ENCODE measurements around the gene SYT14.

Gene SYT14

GRCh38 chr1:210072896-210073504 lies 135.0 kb downstream of the SYT14 start:
- ATAC-seq = no peak
- TF ChIP-seq OSR1 (CRISPR knock-in tag; IDR thresholded peaks at IDR 0.05) (no peak), POU6F1 (CRISPR knock-in tag; IDR thresholded peaks at IDR 0.05; ENCODE audit: borderline replicate concordance, low read depth) (no peak), ARNTL (CRISPR knock-in tag; IDR thresholded peaks at IDR 0.05; ENCODE audit: borderline replicate concordance, low read depth) (no peak), ZFP3 (CRISPR knock-in tag; IDR thresholded peaks at IDR 0.05) (no peak), ZNF8 (CRISPR knock-in tag; IDR thresholded peaks at IDR 0.05) (no peak), GLIS3 (CRISPR knock-in tag; IDR thresholded peaks at IDR 0.05) (no peak), BACH2 (CRISPR knock-in tag; IDR thresholded peaks at IDR 0.05; ENCODE audit: borderline replicate concordance) (no peak), RARB (CRISPR knock-in tag; IDR thresholded peaks at IDR 0.05) (no peak), ZNF565 (CRISPR knock-in tag; conservative IDR thresholded peaks at IDR 0.05; ENCODE audit: low read depth) (no peak), CREB5 (CRISPR knock-in tag; IDR thresholded peaks at IDR 0.05; ENCODE audit: low read depth) (no peak), TOX (CRISPR knock-in tag; IDR thresholded peaks at IDR 0.05; ENCODE audit: borderline replicate concordance) (no peak), ISL1 (CRISPR knock-in tag; IDR thresholded peaks at IDR 0.05) (no peak), ZC3H10 (CRISPR knock-in tag; IDR thresholded peaks at IDR 0.05) (no peak), CSRNP3 (CRISPR knock-in tag; IDR thresholded peaks at IDR 0.05) (no peak), ESRRG (CRISPR knock-in tag; IDR thresholded peaks at IDR 0.05) (no peak), TCF4 (CRISPR knock-in tag; IDR thresholded peaks at IDR 0.05; ENCODE audit: borderline replicate concordance) (no peak), ZNF70 (CRISPR knock-in tag; IDR thresholded peaks at IDR 0.05) (no peak), SNAI2 (CRISPR knock-in tag; IDR thresholded peaks at IDR 0.05) (no peak)
- TF ChIP-seq, protein P1, sequence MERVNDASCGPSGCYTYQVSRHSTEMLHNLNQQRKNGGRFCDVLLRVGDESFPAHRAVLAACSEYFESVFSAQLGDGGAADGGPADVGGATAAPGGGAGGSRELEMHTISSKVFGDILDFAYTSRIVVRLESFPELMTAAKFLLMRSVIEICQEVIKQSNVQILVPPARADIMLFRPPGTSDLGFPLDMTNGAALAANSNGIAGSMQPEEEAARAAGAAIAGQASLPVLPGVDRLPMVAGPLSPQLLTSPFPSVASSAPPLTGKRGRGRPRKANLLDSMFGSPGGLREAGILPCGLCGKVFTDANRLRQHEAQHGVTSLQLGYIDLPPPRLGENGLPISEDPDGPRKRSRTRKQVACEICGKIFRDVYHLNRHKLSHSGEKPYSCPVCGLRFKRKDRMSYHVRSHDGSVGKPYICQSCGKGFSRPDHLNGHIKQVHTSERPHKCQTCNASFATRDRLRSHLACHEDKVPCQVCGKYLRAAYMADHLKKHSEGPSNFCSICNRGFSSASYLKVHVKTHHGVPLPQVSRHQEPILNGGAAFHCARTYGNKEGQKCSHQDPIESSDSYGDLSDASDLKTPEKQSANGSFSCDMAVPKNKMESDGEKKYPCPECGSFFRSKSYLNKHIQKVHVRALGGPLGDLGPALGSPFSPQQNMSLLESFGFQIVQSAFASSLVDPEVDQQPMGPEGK (CRISPR knock-in tag; IDR thresholded peaks at IDR 0.05; ENCODE audit: borderline replicate concordance) = no peak
- TF ChIP-seq, protein P2, sequence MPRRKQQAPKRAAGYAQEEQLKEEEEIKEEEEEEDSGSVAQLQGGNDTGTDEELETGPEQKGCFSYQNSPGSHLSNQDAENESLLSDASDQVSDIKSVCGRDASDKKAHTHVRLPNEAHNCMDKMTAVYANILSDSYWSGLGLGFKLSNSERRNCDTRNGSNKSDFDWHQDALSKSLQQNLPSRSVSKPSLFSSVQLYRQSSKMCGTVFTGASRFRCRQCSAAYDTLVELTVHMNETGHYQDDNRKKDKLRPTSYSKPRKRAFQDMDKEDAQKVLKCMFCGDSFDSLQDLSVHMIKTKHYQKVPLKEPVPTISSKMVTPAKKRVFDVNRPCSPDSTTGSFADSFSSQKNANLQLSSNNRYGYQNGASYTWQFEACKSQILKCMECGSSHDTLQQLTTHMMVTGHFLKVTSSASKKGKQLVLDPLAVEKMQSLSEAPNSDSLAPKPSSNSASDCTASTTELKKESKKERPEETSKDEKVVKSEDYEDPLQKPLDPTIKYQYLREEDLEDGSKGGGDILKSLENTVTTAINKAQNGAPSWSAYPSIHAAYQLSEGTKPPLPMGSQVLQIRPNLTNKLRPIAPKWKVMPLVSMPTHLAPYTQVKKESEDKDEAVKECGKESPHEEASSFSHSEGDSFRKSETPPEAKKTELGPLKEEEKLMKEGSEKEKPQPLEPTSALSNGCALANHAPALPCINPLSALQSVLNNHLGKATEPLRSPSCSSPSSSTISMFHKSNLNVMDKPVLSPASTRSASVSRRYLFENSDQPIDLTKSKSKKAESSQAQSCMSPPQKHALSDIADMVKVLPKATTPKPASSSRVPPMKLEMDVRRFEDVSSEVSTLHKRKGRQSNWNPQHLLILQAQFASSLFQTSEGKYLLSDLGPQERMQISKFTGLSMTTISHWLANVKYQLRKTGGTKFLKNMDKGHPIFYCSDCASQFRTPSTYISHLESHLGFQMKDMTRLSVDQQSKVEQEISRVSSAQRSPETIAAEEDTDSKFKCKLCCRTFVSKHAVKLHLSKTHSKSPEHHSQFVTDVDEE (CRISPR knock-in tag; IDR thresholded peaks at IDR 0.05) = no peak

- ATAC-seq = no peak
- no peak for TF ChIP-seq CSRNP3 (CRISPR knock-in tag; IDR thresholded peaks at IDR 0.05)
- no peak for TF ChIP-seq CREB5 (CRISPR knock-in tag; IDR thresholded peaks at IDR 0.05; ENCODE audit: low read depth)
- TF ChIP-seq ISL1 (CRISPR knock-in tag; IDR thresholded peaks at IDR 0.05) = no peak
- no peak for TF ChIP-seq ZFP30 (CRISPR knock-in tag; IDR thresholded peaks at IDR 0.05)
- TF ChIP-seq CSDC2 (CRISPR knock-in tag; IDR thresholded peaks at IDR 0.05) = no peak
- TF ChIP-seq RARB (CRISPR knock-in tag; IDR thresholded peaks at IDR 0.05) = no peak
- no peak for TF ChIP-seq ZNF70 (CRISPR knock-in tag; IDR thresholded peaks at IDR 0.05)
- TF ChIP-seq, protein P2 (CRISPR knock-in tag; IDR thresholded peaks at IDR 0.05) = no peak
- no peak for TF ChIP-seq ZC3H10 (CRISPR knock-in tag; IDR thresholded peaks at IDR 0.05)
- TF ChIP-seq ESRRG (CRISPR knock-in tag; IDR thresholded peaks at IDR 0.05) = no peak
- TF ChIP-seq BACH2 (CRISPR knock-in tag; IDR thresholded peaks at IDR 0.05; ENCODE audit: borderline replicate concordance) = no peak
Observed at GRCh38 chr1:210074904-210075303, 136.9 kb downstream of the SYT14 start.

Data from SK-N-SH treated with all-trans-retinoic acid at 6 μM for 48 hours (cell line).